Stimulated activated CD4-positive, alpha-beta T cell treated with anti-CD3 and anti-CD28 coated beads, Interleukin-1b, Interleukin-23, amount 100 ng/mL, for 48 hours (primary cell): Measurements from ENCODE around the gene SNX6.

Experiments used
- DNase-seq: peaks from one replicate; pipeline ENCODE4 v3.0.0-alpha.2; 2020

The SNX6 gene

DNA sequence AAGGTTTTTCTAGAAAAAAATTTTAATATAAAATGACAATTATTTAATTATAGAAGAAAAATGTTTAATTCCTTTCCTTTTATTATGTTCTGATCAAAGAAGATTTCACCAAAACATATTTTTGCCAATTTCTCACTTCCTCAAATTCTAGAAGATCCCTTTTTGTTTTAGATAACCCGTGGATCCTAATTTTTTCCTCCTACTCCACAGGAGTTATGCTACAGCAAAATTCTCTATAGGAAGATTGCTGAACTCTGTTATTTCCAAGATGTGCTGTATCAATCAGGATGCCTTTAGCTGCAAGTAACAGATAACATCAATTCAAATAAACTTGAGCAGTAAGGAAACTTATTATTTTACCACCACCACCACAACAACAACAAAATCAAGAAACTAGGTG, 3.8 kb upstream of the SNX6 start:
- no peak for DNase-seq

DNA sequence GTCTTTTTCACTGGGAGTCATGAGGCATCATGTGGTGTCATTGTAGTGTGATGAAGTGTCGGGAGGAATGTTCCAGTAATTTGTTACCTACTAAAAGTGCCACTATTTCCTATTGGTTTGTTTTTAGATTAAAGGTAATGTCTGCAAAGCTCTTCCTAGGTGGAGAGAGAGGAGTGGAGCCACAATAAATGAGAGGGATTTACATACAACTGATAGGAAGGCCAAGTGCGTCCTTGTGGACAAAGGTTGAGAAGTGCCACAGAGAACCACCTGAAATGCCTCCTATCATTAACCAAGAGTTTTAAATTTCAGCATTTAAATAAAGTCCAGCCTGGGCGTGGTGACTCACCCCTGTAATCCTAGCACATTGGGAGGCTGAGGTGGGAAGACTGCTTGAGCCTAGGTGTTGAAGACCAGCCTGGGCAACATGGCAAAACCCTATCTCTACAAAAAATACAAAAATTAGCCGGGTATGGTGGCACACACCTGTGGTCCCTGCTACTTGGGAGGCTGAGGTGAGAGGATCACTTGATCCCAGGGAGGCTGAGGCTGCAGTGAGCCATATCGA, 2.5 kb upstream of the SNX6 start:
- no peak for DNase-seq

GRCh38 chr14:34629344-34629656, 648 bp downstream of the SNX6 start:
- no peak for DNase-seq

DNA sequence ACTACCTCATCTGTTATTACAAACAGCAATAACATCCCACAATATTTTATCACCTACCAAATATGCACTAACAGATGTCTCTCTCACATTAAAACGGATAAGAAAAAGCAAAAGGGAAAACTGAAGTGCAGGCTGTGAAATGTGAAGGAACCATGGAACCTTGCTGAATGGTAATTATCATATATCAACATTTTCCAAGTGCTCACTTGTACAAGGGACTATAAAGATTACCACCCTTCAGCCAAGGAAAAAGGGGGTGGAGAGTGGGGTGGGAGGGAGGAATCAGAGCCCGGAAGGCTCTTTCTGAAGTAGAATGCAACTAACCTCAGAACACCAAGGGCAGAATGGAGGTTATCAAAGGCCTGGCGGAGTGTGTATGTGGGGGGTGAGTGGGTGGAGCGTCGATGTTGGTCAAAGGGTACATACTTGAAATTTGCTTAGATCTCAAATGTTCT, 1.2 kb downstream of the SNX6 start:
- DNase-seq: no peak

GRCh38 chr14:34623506-34623905, 6.4 kb downstream of the SNX6 start:
- no peak for DNase-seq

- no peak for DNase-seq
Observed at GRCh38 chr14:34620839-34621238, 9.1 kb downstream of the SNX6 start.

DNA sequence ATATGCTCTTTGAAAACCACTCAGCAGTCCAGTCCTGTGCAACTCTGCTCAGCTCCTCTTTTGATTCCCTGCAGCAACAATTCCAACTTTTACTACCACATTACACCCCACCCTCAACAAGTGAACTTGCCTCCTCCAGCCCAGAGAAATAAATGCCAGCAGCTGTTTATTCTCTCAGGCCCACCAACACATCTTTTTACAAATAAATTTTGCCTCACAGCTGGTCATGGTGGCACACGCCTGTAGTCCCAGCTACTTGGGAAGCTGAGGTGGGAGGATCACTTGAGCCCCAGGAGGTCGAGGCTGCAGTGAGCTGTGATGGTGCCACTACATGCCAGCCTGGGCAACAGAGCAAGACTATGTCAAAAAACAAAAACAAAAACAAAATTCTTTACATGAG, 9.8 kb downstream of the SNX6 start:
- DNase-seq: no peak

DNA sequence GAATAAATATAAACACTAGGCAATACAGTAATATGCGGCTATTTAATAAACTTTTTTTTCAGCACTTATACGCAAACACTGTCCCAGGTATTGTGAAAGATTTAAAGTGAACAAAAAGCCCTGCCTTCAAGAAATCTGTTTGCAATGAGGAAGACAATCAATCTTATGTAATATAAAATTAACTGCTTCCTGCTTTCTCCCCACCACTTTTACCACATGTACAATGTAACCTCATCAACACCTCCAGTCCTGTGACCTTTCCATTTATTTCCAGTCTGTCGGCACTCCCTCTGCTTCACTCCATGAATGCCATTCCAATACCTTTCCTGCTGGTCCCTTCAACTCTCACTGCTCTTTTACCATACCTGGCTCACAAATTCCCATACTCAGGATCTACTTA, 10.5 kb downstream of the SNX6 start:
- DNase-seq: no peak

DNA sequence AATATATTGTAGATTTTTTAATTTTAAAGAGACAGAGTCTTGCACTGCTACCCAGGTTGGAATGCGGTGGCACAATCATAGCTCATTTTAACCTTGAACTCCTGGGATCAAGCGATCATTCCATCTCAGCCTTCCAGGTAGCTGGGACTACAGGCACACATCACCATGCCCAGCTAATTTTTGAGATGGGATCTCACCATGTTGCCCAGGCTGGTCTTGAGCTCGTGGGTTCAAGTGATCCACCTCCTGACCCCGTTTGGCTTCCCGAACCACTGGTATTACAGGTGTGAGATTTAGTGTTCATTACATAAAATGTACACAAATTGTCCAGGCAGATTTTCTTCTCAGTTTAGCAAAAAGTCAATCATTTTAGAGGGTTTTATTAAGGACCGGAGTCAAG, 13.6 kb downstream of the SNX6 start:
- no peak for DNase-seq

DNA sequence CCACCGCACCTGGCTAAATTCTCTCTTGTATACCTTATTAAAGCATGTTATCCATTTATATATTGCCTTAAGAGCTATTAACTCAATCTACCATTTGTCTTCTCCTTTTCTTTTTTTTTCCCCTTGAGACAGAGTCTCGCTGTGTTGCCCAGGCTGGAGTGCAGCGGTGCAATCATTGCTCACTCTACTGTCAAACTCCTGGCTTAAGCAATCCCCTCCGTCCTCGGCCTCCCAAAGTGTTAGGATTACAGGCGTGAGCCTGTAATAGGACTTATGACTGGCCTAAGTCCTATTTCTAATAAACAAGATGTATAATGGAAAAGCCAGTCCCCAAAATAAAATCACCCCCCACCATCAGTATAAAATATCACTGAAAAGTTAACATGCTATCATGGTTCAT, 14.4 kb downstream of the SNX6 start:
- no peak for DNase-seq

DNA sequence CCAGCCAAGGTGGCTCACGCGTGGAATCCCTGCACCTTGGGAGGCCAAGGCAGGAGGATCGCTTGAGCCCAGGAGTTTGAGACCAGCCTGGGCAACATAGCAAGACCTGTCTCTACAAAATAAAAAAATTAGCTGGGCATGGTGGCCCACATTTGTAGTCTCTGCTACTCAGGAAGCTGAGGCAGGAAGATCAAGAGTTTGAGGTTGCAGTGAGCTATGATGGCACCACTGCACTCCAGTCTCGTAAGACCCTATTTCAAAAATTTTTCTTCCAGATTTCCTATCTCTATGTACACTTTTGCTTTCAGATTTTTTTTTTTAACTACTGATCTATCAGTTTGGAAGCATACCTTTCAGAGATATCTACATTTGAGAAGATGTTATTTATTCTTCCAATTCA, 15.3 kb downstream of the SNX6 start:
- DNase-seq: no peak

- no peak for DNase-seq
Observed at GRCh38 chr14:34610101-34610500, 19.8 kb downstream of the SNX6 start.

GRCh38 chr14:34605461-34605860, 24.5 kb downstream of the SNX6 start:
- DNase-seq: no peak

DNA sequence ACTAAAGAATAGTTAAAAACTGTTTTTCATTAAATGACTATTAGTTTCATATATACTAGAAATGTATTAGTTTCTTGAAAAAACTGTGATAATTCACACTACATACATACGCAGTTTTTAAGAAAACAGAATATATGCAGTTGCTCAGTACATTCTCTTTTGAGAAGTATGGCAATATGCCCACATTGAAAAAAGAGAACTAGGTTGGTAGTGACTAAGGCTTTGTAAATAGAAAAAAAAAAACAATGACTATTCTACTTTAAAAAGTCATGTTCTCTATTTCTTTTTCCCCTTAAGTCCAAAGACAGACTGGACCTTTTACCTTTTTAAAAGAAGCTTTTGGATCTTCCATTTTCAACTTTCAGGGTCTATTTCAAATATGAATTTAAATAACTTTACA, 25.0 kb downstream of the SNX6 start:
- no peak for DNase-seq

DNA sequence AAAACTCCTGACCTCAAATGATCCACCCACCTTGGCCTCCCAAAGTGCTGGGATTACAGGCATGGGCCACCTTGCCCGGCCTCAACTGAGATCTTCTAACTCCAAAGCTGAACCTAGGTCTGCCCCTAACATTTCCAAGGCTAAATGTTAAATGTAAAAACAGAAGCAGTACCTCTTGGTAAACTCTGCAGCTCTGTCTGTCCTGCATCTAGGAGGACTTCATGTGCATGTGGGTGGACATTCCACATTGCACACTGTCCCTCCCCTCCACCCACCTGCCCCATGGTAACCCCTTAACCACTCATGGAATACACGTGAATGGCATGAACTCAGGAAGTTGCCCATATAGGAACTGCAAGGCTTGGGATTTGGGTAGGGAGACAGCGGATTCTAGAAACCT, 33.1 kb downstream of the SNX6 start:
- no peak for DNase-seq

GRCh38 chr14:34593740-34594375, 36.1 kb downstream of the SNX6 start:
- DNase-seq: no peak

- no peak for DNase-seq
Observed at GRCh38 chr14:34592623-34593022, 37.3 kb downstream of the SNX6 start.

GRCh38 chr14:34583525-34583924, 46.4 kb downstream of the SNX6 start:
- no peak for DNase-seq

GRCh38 chr14:34582117-34582680, 47.7 kb downstream of the SNX6 start:
- DNase-seq: no peak

DNA sequence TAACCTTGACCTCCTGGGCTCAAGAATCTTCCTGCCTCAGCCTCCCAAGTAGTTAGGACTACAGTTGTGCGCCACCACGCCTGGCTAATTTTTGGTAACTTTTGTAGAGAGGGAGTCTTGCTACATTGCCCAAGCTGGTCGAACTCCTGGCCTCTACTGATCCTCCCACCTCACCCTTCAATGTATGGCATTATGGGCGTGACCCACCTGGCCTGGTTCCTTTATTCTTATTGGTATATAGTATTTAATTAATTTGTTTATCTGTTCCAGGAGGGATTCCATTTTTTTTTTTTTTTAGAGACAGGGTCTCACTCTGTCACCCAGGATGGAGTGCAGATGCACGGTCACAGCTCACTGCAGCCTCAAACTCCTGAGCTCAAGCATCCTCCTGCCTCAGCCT, 49.6 kb downstream of the SNX6 start:
- no peak for DNase-seq

- DNase-seq: no peak
Observed at GRCh38 chr14:34571771-34572170, 58.2 kb downstream of the SNX6 start.

- no peak for DNase-seq
Observed at GRCh38 chr14:34569750-34570149, 60.2 kb downstream of the SNX6 start.

GRCh38 chr14:34568803-34569202, 61.1 kb downstream of the SNX6 start:
- DNase-seq: no peak

DNA sequence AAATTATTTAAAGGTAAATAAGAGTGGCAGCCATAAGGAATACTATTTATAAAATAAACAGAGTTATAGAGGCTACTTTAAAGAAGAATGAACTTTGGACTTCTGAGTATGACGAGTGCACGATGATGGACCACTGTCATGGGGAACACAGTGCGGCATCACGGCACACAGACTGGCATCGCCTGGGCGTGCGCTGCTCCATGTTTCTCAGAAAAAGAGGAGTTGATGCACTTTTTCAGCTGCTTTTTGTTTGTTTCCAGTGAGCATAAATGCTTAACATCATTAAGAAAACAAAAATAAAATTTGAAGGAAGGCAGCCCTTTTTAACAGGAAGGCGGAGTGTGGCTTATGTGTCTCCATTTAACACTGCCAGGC, 67.2 kb downstream of the SNX6 start:
- no peak for DNase-seq
